H1 (cell line): Measurements from ENCODE around the gene OR4K1. TPM values are rescaled to one million over a fixed set of nuclear protein-coding genes. Genes with fewer than 3 reads are reported as not detected.

Source experiments
- CTCF ChIA-PET: fragments of 300-600 bp; sonication (Branson Sonifier 250); formaldehyde crosslinking; loops from one replicate; lab custom pipeline; 2021; ENCODE audit not compliant: partially characterized antibody; lab: Charles Lee
- POLR2A ChIA-PET: fragments of 300-600 bp; sonication (Branson Sonifier 250); formaldehyde crosslinking; loops from one replicate; lab custom pipeline; 2021; ENCODE audit warnings: inconsistent platforms; ENCODE audit not compliant: partially characterized antibody; lab: Charles Lee
- DNase-seq, 2 experiments: peaks; one replicate each; pipeline versions ENCODE4 v3.0.0 to v3.0.0-alpha.2; 2010 to 2022; ENCODE audit warnings: low spot score in 2 of 2, low read depth in 1 of 2, mixed read lengths in 1 of 2
- FAIRE-seq: peaks from 2 replicates; lab custom pipeline; 2011; peaks lifted over from hg19 to GRCh38; lab: Jason Lieb, UNC
- H2AFZ ChIP-seq: 2 replicates; pipeline ENCODE4 v1.8.1; 2012; ENCODE audit warnings: low read length, inconsistent platforms
- H2AK5ac ChIP-seq: 2 replicates; pipeline ENCODE4 v1.6.1; 2013; ENCODE audit warnings: low read depth, low read length
- H2BK120ac ChIP-seq: replicated peaks from 2 replicates; pipeline ENCODE3; 2013; ENCODE audit warnings: low read depth, low read length, inconsistent platforms
- H2BK12ac ChIP-seq: 2 replicates; pipeline ENCODE4 v1.6.1; 2013; ENCODE audit warnings: low read depth, low read length
- H2BK15ac ChIP-seq: 2 replicates; pipeline ENCODE4 v1.6.1; 2013; ENCODE audit warnings: low read length
- H2BK20ac ChIP-seq: 2 replicates; pipeline ENCODE4 v1.6.1; 2013; ENCODE audit warnings: low read length
- H2BK5ac ChIP-seq: 2 replicates; pipeline ENCODE4 v1.6.1; 2013; ENCODE audit warnings: low read depth, low read length
- H3K14ac ChIP-seq: 2 replicates; pipeline ENCODE4 v1.6.1; 2013; ENCODE audit warnings: inconsistent platforms; ENCODE audit not compliant: insufficient read length
- H3K18ac ChIP-seq: 2 replicates; pipeline ENCODE4 v1.6.1; 2013; ENCODE audit warnings: low read length; ENCODE audit errors: extremely low read depth
- H3K23ac ChIP-seq: 2 replicates; pipeline ENCODE4 v1.6.1; 2013; ENCODE audit warnings: inconsistent platforms; ENCODE audit not compliant: insufficient read length
- H3K23me2 ChIP-seq: 2 replicates; pipeline ENCODE4 v1.6.1; 2013; ENCODE audit warnings: low read depth, low read length
- H3K27ac ChIP-seq: 2 replicates; pipeline ENCODE4 v1.6.1; 2011; ENCODE audit warnings: low read depth, low read length, inconsistent platforms
- H3K27me3 ChIP-seq, 4 experiments: replicated peaks in 1 of 4; 1 replicate in 1 of 4; 2 replicates in 3 of 4; pipeline versions ENCODE4 v1.6.1 to v1.8.1; 2011 to 2013; ENCODE audit warnings: low read length in 3 of 4, mild to moderate bottlenecking in 3 of 4, inconsistent platforms in 2 of 4, mixed read lengths in 2 of 4, moderate library complexity in 1 of 4; ENCODE audit not compliant: control insufficient read depth in 3 of 4, insufficient read depth in 3 of 4; ENCODE audit errors: extremely low read depth in 1 of 4
- H3K36me3 ChIP-seq, 4 experiments: 2 replicates each; pipeline versions ENCODE4 v1.6.1 to v1.8.1; 2011 to 2013; ENCODE audit warnings: mild to moderate bottlenecking in 4 of 4, low read length in 3 of 4, moderate library complexity in 2 of 4, control low read depth in 1 of 4, inconsistent platforms in 1 of 4; ENCODE audit not compliant: insufficient read depth in 4 of 4, control insufficient read depth in 2 of 4
- H3K4ac ChIP-seq: replicated peaks from 2 replicates; pipeline ENCODE3; 2013; ENCODE audit warnings: low read length, low read depth, mixed read lengths, inconsistent platforms; ENCODE audit not compliant: insufficient read length
- H3K4me1 ChIP-seq, 4 experiments: replicated peaks in 1 of 4; 1 replicate in 1 of 4; 2 replicates in 3 of 4; pipeline versions ENCODE4 v1.6.1 to v1.8.1; 2011 to 2013; ENCODE audit warnings: low read length in 3 of 4, inconsistent platforms in 2 of 4, mixed read lengths in 1 of 4; ENCODE audit not compliant: insufficient read depth in 4 of 4, control insufficient read depth in 3 of 4
- H3K4me2 ChIP-seq, 2 experiments: 2 replicates each; pipeline versions ENCODE4 v1.6.1 to v1.8.1; 2011 to 2013; ENCODE audit warnings: low read depth in 2 of 2, low read length in 2 of 2, control low read depth in 1 of 2, inconsistent platforms in 1 of 2, mild to moderate bottlenecking in 1 of 2; ENCODE audit not compliant: insufficient read depth in 1 of 2
- H3K4me3 ChIP-seq, 4 experiments: fragments of 200-600, 300-600 bp in 1 of 4; sonication (generic), shearing (Covaris generic), sonication (Bioruptor Twin) in 1 of 4; 2 replicates each; pipeline versions ENCODE4 v1.5.1 to v1.8.1; 2011 to 2016; ENCODE audit warnings: low read length in 4 of 4, low read depth in 3 of 4, control low read depth in 2 of 4, inconsistent platforms in 2 of 4, mild to moderate bottlenecking in 2 of 4, mixed read lengths in 1 of 4, moderate library complexity in 1 of 4; ENCODE audit not compliant: insufficient read depth in 2 of 4; ENCODE audit errors: extremely low read depth in 1 of 4
- H3K56ac ChIP-seq: replicated peaks from 2 replicates; pipeline ENCODE3; 2013; ENCODE audit warnings: low read depth, mild to moderate bottlenecking, mixed read lengths, low read length, inconsistent platforms; ENCODE audit not compliant: insufficient read length
- H3K79me1 ChIP-seq: 2 replicates; pipeline ENCODE4 v1.6.1; 2013; ENCODE audit warnings: low read depth, low read length, control low read depth
- H3K79me2 ChIP-seq, 2 experiments: 2 replicates each; pipeline versions ENCODE4 v1.6.1 to v1.8.1; 2012 to 2013; ENCODE audit warnings: low read length in 2 of 2, mild to moderate bottlenecking in 2 of 2, inconsistent platforms in 1 of 2; ENCODE audit not compliant: insufficient read depth in 2 of 2, control insufficient read depth in 1 of 2
- H3K9ac ChIP-seq, 4 experiments: replicated peaks in 1 of 4; 1 replicate in 1 of 4; 2 replicates in 3 of 4; pipeline versions ENCODE4 v1.6.1 to v1.8.1; 2011 to 2013; ENCODE audit warnings: low read depth in 3 of 4, low read length in 3 of 4, control low read depth in 2 of 4, mild to moderate bottlenecking in 2 of 4, moderate library complexity in 2 of 4, inconsistent platforms in 1 of 4; ENCODE audit errors: extremely low read depth in 1 of 4
- H3K9me3 ChIP-seq, 2 experiments: 2 replicates each; pipeline versions ENCODE4 v1.6.1 to v1.8.1; 2012 to 2013; ENCODE audit warnings: mild to moderate bottlenecking in 2 of 2, moderate library complexity in 2 of 2, control low read depth in 1 of 2, inconsistent platforms in 1 of 2, low read depth in 1 of 2, low read length in 1 of 2, mixed read lengths in 1 of 2; ENCODE audit not compliant: insufficient read depth in 2 of 2
- H4K20me1 ChIP-seq, 2 experiments: replicated peaks in 1 of 2; 2 replicates each; pipeline versions ENCODE3 to v1.8.1; 2011 to 2013; ENCODE audit warnings: inconsistent platforms in 2 of 2, low read length in 2 of 2, mild to moderate bottlenecking in 1 of 2; ENCODE audit not compliant: insufficient read depth in 2 of 2, control insufficient read depth in 1 of 2
- H4K5ac ChIP-seq: 2 replicates; pipeline ENCODE4 v1.6.1; 2013; ENCODE audit warnings: low read length, low read depth, mixed read lengths, inconsistent platforms; ENCODE audit not compliant: insufficient read length
- H4K8ac ChIP-seq: 2 replicates; pipeline ENCODE4 v1.8.0; 2013; ENCODE audit warnings: mild to moderate bottlenecking, moderate library complexity, low read length, inconsistent platforms; ENCODE audit not compliant: insufficient read depth; ENCODE audit errors: extremely low read depth
- H4K91ac ChIP-seq: replicated peaks from 2 replicates; pipeline ENCODE3; 2013; ENCODE audit warnings: low read length, mixed read lengths, inconsistent platforms; ENCODE audit not compliant: insufficient read length
- RBBP5 ChIP-seq: IDR thresholded peaks from 2 replicates; pipeline ENCODE4 v1.7.1; 2012; ENCODE audit warnings: low read depth, mild to moderate bottlenecking, inconsistent platforms, low read length, moderate library complexity, borderline replicate concordance
- WGBS, 2 experiments: shearing (Covaris generic) in 1 of 2; methylation state at CpG; one replicate each; pipeline versions ENCODE4 v1.1.6 to v1.1.7; 2013 to 2015; ENCODE audit warnings: low lambda C conversion rate in 2 of 2, mixed read lengths in 2 of 2, inconsistent platforms in 1 of 2, low coverage in 1 of 2, missing lambda C conversion rate in 1 of 2; ENCODE audit not compliant: insufficient replicate concordance in 2 of 2, insufficient coverage in 1 of 2, insufficient read length in 1 of 2; ENCODE audit errors: extremely low coverage in 1 of 2, missing lambda C conversion rate in 1 of 2; 5-methylcytosine and 5-hydroxymethylcytosine counted together
- polyA plus RNA-seq, 7 experiments: library from polyadenylated mRNA; depleted of rRNA in 3 of 7; stranded (reverse) in 5 of 7; unstranded in 2 of 7; fragments of >200 nt in 5 of 7; fragments of 200-250 nt in 2 of 7; gene quantifications; 1 replicate in 5 of 7; 2 replicates in 1 of 7; 4 replicates in 1 of 7; pipeline versions ENCODE4 v1.2.1 to v1.2.3, GENCODE V29; 2011 to 2013; ENCODE audit warnings: missing spikeins in 2 of 7, mixed read lengths in 2 of 7
- total RNA-seq: library from RNA; stranded (reverse); fragmentation: NEBNext Ultra II Directional; extraction: Animal tissue kit (Norgen Biotek cat#: 25700); gene quantifications from 2 replicates; pipeline ENCODE4 v1.2.1, GENCODE V29; 2021

OR4K1 gene
- total and polyA plus RNA-seq, 2 of the 8 experiments (the other 6 are each of a cell fraction or from before 2014, with no cell fraction given): not detected

- Histone ChIP-seq H3K4me2 (no peak overlapping the region), H3K9me3 (peaks cover 29 to 37% of the 10 kb centered on the region in 2 experiments), H3K4me3 (no peak overlapping the region), H3K27me3 (no peaks in the 10 kb centered on the region), H4K5ac (no peak overlapping the region), H2BK12ac (no peak overlapping the region), H2BK120ac (no peak overlapping the region), H2BK20ac (no peak overlapping the region), H3K79me1 (no peaks in the 10 kb centered on the region), H3K23ac (no peak overlapping the region), H3K4me1 (no peaks in the 10 kb centered on the region), H4K20me1 (no peaks in the 10 kb centered on the region), H2BK15ac (no peak overlapping the region), H3K27ac (no peak overlapping the region), H3K36me3 (no peaks in the 10 kb centered on the region), H2AK5ac (no peak overlapping the region), H3K79me2 (no peaks in the 10 kb centered on the region), H4K91ac (no peak overlapping the region), H3K14ac (no peak overlapping the region), H3K18ac (no peak overlapping the region), H3K4ac (no peak overlapping the region), H4K8ac (no peak overlapping the region), H3K56ac (no peak overlapping the region), H3K9ac (no peak overlapping the region), H3K23me2 (no peaks in the 10 kb centered on the region), H2BK5ac (no peak overlapping the region), H2AFZ (no peak overlapping the region)
- DNase-seq: no peak
- 83% methylated on average over 1 of the region's 1 CpG; no CpG with 5 or more reads in 1 of the 2 experiments for WGBS, 2 experiments
- CTCF ChIA-PET: no interaction called here
- TF ChIP-seq RBBP5: no peak
- POLR2A ChIA-PET: no interaction called here
- FAIRE-seq: no peak
Observed at GRCh38 chr14:19941668-19942067, 11.0 kb downstream of the OR4K1 start.
